ENCODE results near the gene CENPQ. TPM values are rescaled to one million over a fixed set of nuclear protein-coding genes. Genes with fewer than 3 reads are reported as not detected.

The CENPQ gene
- total and polyA plus RNA-seq, 12 donors, result 3.3 to 6.9 (median 4.8) TPM

- intact Hi-C loops (cut with DNase I), result no loop called here
- DNase-seq, result no peak
- no peak overlapping the region for H3K27ac ChIP-seq
- H3K9me3 ChIP-seq, result no peaks in the 10 kb centered on the region
- TF ChIP-seq CTCF (IDR thresholded peaks at IDR 0.05), result no peak
- no peak overlapping the region for H3K4me3 ChIP-seq
- H3K36me3 ChIP-seq, result no peaks in the 10 kb centered on the region
- ATAC-seq, result no peak
- no peaks in the 10 kb centered on the region for H3K27me3 ChIP-seq
- peaks cover 0 to 5% (median 0%) of the 10 kb centered on the region in 9 donors for H3K4me1 ChIP-seq
- WGBS, 2 donors, result 48 to 49% methylated on average over 1 of the region's 1 CpG
Observed at GRCh38 chr6:49541210-49541724, 78.1 kb downstream of the CENPQ start.

GRCh38 chr6:49541936-49542335, 78.8 kb downstream of the CENPQ start:
- no peak for TF ChIP-seq CTCF (IDR thresholded peaks at IDR 0.05)
- H3K9me3 ChIP-seq, result no peaks in the 10 kb centered on the region
- DNase-seq, result no peak
- no peaks in the 10 kb centered on the region for H3K36me3 ChIP-seq
- no peaks in the 10 kb centered on the region for H3K27me3 ChIP-seq
- no peak overlapping the region for H3K27ac ChIP-seq
- 73 to 83% methylated on average over 3 of the region's 3 CpGs for WGBS, 2 donors
- peaks cover 0 to 5% (median 0%) of the 10 kb centered on the region in 9 donors for H3K4me1 ChIP-seq
- no peak for ATAC-seq
- intact Hi-C loops (cut with DNase I), result no loop called here
- H3K4me3 ChIP-seq, result no peak overlapping the region

Other genes starting within 250 kb of the CENPQ start
- gene MMUT, start 117 bp upstream of the CENPQ start, total RNA-seq, result 10 to 100 TPM; 31.6 to 45.8 (median 40.4) TPM
- gene MMUT, start 117 bp upstream of the CENPQ start, polyA plus RNA-seq, result 10 to 100 TPM in 1 of 2 donors, 1 to 10 TPM in 1; 9.4 to 22.4 TPM
- gene GLYATL3, start 36.6 kb downstream of the CENPQ start, total RNA-seq, result not detected
- gene GLYATL3, start 36.6 kb downstream of the CENPQ start, polyA plus RNA-seq, result not detected
- under 1 TPM in 5 of 10 donors, not detected in 5; 0.16 to 0.85 (median 0.56) TPM for gene C6orf141, start 87.3 kb downstream of the CENPQ start, total RNA-seq
- gene C6orf141, start 87.3 kb downstream of the CENPQ start, polyA plus RNA-seq, result 1 to 10 TPM in 1 of 2 donors, under 1 TPM in 1; 0.62 to 1.5 TPM
- gene RHAG, start 173.5 kb downstream of the CENPQ start, total RNA-seq, result under 1 TPM in 5 of 10 donors, not detected in 5; 0.12 to 0.66 (median 0.38) TPM
- gene RHAG, start 173.5 kb downstream of the CENPQ start, polyA plus RNA-seq, result under 1 TPM; 0.41 to 0.95 TPM